HuH-7 (cell line): ENCODE data around the gene GTPBP2.
A peak's percentile ranks its signal among the peaks of the same experiment; 100 is the strongest.

Experiments used
- DNase-seq: peaks from one replicate; pipeline ENCODE4 v3.0.0; 2011; ENCODE audit warnings: low spot score

GTPBP2 gene

DNA sequence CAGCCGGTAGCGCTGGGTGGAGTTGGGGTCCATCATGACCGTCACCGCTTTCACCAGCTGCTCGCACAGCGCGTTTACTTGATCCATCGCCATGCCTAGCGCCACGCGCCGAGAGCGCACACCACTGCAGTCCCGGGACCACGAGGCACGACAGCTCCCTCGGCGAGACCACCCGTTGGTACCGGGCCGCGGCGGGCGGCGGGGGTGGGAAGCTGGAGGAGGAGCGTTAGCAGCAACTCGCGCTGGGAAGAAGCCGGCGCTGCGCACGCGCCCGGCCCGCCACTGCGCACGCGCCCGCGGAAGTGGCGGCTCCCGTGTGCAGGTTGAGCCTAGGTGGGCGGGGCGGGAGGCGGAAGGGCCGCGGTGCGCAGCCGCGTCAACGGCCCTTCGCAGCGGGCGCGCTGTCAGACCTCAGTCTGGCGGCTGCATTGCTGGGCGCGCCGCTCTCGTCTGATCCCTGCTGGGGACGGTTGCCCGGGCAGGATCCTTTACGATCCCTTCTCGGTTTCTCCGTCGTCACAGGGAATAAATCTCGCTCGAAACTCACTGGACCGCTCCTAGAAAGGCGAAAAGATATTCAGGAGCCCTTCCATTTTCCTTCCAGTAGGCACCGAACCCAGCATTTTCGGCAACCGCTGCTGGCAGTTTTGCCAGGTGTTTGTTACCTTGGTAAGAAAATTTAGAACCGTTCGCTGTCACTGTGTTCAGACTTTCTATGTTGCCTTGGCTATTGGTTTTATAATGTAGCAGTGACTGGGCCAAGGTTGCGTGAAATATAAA lies 53.1 kb downstream of the GTPBP2 start, which contains the start of the genes POLH and XPO5:
TSS of gene POLH (plus strand) at position 414 of the 780 bp plus-strand sequence. CDS start 6,135 bp downstream, outside the sequence.
TSS of gene XPO5 (minus strand) at position 267 of the 780 bp plus-strand sequence. CDS start at position 93, 174 bp downstream.
- peak; percentile 91 for DNase-seq

- DNase-seq, result peak; percentile 26
Observed at GRCh38 chr6:43575105-43575771, 53.8 kb downstream of the GTPBP2 start.

- no peak for DNase-seq
Observed at GRCh38 chr6:43572015-43572414, 57.0 kb downstream of the GTPBP2 start.

DNA sequence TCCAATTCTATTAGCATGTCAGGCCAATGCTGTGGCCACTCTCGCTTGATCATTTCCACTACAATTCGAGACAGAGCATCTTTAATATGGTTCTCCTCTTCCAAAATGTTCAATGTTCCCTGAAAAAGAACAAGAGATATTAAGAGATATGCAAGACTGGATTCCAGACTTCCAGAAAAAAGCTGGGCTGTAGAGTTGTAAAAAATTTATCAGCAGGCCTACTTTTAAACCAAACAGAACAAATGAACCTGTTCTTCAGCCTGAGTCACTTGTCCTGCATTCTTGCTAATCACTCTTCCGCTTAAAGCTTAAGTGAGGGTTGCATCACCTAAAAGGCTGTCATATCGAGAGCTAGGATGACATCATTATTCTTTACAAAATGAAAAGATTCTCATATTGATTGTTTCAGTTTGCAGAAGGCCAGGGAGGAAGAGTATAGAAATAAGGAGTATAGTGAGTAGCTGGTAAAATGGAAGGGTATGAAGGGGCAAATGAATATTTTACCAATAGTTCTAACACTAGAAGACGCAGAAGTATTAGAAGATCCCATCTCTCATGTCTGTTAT lies 58.1 kb downstream of the GTPBP2 start:
- DNase-seq, result no peak
